Fibroblast of skin of left quadriceps (primary cell): Measurements from ENCODE around the gene QRICH2.
"Not testable (repeated sequence)": the region's sequence is repeated elsewhere in the genome, so short reads cannot be mapped to it uniquely, and the experiment has no call there.

Experiments used
- DNase-seq, 2 experiments: peaks; one replicate each; pipeline ENCODE4 v3.0.0-alpha.2; 2013; ENCODE audit warnings: low read depth in 2 of 2

The QRICH2 gene

DNA sequence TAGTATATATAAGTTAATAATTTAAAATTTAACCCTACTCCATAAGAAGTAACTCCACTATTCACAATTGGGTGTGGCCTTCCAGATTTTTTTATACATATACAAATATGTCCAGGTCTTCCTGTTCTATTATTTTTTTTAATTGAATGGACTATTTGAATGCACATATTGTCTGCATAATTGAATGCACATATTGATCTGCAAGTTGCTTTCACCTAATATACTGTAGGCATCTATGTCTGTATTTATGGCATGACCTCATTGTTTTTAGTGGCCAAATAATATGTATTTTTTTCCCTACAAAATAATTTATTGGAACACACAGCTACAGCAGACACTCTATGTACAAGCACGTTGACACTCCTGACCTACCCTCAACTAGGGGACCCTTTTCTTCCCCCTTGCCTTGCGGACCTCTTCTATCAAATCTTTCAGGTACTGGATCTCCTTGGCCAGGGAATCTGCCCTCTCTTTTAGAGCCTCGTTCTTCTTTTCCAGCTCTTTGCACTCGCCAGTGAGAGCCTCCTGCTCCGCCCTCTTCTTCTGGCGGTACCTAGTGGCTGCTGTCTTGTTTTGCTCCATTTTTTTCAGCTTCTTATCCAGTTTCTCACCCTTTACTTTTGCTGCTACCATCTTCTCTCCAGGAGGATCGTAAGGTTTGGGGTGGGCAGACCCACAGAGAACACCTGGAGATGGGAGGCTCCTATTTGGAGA is 82.5 kb downstream of the QRICH2 start:
- DNase-seq: not testable (repeated sequence)
